ENCODE data around the gene TMEM163.
A peak's percentile ranks its signal among the peaks of the same experiment; 100 is the strongest.
"Not testable (repeated sequence)": the region's sequence is repeated elsewhere in the genome, so short reads cannot be mapped to it uniquely, and the experiment has no call there.

The TMEM163 gene

DNA sequence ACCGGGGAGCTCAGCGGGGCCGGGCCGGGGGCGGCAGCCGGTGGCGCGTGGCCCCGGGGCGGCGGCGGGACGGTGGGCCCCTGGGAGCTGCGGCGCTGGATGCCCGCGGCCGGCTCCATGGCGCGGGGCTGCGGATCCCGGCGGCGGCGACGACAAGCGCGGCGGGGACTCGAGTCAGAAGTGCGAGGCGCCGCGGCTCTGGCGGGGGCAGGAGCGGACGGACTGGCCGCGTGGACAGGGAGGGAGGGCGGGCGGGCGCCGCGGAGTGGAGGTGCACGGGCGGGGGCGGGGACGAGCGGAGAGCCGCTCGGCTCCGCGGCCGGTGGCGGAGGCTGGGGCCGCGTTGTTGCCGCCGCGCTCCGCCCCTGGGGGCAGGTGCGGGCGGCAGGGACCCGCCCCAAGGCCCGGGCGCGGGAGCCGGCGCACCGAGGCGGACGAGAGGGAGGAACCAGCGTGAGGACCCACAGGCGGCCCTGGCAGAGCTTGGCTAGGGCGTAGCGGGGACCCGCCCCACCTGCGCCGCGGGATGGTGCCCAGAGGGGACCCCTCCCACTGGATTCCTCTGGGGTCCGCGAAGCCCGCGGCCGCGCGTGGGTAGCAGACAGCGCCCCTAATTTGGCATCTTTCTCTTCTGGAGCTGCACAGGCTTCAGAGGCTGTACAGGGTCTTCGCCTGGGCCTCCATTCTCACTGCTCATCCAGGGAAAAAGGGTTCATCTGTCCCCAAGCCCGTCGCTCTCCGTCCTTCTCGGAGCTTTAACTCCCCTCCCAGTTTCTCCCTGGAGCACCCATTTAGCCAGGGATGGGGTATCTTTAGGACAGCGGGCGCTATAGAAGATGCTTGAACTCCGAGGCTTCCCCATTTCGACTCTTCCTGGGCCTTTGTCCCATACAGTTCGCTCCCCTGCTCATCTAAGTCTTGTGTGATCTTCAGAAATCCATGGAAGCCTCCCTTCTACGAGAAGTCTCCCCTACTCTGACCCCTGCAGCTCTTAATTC, at the start of gene TMEM163:
TMEM163 (minus strand) TSS at position 184 of the 998 bp plus-strand sequence.
- DNase-seq (ENCODE audit: insufficient read length, low spot score) (no peak), FAIRE-seq (no peak)
- TF ChIP-seq POLR2A (IDR thresholded peaks at IDR 0.05; ENCODE audit: low read depth, low read length): no peak

DNA sequence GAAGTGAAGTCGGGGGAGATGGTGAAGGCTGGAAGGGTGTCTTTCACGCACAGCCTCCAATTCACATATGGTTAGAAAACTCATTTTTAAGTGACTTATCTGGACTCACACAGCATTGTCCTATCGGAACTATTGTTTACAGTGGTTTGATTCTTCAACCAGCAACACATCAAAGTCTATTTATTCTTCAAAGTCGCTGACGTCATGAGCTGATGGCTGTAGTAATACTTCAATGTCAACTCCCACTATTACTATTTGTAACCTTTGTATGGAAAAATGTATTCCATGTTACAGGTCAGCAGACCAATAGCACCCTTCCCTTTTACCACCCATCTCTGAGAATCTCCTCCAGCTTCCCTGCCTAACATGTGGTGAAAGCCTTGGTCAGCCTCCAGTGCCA, 47.8 kb upstream of the TMEM163 start:
- TF ChIP-seq POLR2A (IDR thresholded peaks at IDR 0.05; ENCODE audit: low read depth, low read length): no peak
- FAIRE-seq: no peak
- DNase-seq (ENCODE audit: insufficient read length, low spot score): no peak

DNA sequence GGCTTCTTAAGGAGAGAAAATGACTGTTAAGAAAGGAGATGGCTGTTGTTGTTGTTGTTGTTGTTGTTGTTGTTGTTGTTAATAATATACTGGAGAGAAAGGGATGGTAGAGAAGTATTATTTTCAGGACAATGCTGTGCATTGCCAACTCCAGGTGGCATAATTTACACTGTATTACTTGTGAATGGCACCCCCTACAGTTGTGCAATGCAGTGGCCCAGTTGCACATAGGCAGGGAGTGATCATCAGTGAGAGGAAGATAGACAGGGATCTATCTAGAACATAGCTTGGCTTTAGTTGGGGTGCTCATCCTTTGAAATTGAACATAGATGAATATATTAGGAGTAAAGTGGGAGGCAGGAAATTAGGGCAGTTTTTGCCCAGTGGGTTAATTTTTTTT, 47.2 kb upstream of the TMEM163 start:
- TF ChIP-seq POLR2A (IDR thresholded peaks at IDR 0.05; ENCODE audit: low read depth, low read length): no peak
- no peak for FAIRE-seq
- DNase-seq (ENCODE audit: insufficient read length, low spot score): no peak

DNA sequence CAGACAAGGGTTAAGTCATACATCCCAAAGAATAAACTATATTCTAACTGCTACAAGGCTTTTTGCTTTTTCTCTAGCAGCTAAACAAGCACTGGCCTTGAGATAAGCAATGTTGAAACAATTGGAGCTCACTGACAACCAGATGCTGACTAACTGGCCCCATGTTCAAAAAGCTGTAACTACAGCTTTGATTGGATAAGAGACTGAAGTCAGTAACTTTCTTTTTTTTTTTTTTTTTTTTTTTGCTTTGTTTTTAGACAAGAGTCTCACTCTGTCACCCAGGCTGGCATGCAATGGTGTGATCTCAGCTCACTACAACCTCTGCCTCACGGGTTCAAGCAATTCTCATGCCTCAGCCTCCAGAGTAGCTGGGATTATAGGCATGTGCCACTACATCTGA, 45.4 kb upstream of the TMEM163 start:
- DNase-seq (ENCODE audit: insufficient read length, low spot score) (no peak), FAIRE-seq (no peak)
- TF ChIP-seq POLR2A (IDR thresholded peaks at IDR 0.05; ENCODE audit: low read depth, low read length): no peak

DNA sequence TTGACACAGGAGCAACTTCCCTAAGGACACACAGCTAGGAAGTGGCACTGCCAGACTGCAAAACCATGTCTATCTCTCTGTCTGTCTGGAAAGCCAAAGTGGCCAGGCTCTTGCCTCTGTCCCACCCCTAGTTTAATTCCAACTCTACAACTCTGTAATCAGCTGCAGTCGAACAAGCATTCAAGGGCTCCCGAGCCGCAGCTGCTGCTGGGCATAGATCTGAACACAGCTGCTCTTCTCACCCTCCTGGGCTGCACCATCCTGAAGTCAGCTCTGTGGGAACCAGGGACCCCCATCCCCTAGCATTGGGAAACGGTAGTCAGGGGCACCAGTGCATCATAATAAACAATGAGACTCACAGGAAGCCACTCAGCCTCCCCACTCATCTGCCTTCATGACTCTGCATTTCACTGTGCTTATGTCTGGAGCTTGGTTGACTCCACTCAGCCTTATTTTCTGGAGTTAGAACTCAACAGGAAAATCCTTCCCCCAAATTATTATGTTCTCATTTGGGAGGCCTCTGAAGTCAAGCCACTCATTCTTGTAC, 44.4 kb upstream of the TMEM163 start:
- FAIRE-seq: no peak
- DNase-seq (ENCODE audit: insufficient read length, low spot score): no peak
- TF ChIP-seq POLR2A (IDR thresholded peaks at IDR 0.05; ENCODE audit: low read depth, low read length): no peak

DNA sequence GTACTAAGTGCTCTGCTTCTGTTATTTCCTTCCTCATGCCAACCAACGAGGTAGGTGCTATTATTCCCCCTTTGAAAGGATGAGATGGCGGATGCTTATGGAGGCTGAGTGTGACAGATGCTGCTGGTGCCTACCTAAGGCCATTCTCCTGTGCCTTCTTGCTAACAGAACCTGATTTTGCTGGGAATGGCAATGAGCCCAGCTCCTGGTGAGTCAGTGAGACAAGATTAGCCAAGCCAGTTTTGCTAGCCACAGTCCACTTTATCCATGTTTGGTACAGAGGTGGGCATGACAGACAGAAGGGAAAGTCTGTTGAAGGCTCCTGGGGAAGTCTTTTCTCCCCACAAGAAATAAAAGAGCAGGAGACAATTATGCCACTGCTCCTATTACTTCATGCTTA, 43.7 kb upstream of the TMEM163 start:
- TF ChIP-seq POLR2A (IDR thresholded peaks at IDR 0.05; ENCODE audit: low read depth, low read length): no peak
- FAIRE-seq (peak; percentile 71), DNase-seq (ENCODE audit: insufficient read length, low spot score) (no peak)

DNA sequence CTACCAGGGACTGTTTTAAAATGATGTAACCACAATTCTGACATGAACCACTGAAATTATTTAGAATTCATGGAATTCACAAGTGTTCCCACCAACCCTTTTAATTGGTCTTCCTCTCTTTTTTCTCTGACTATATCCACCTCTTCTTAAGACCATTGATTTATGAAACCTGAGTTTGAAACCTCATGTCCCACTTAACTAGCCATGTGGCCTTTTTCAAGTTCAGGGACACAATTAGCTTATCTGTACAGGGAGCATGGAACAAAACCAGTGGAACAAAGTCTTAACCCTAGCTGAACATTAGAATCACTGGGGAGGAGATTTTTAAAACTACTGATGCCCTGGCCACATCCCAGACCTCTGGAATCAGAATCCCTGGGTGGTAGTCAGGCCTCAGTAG, 41.6 kb upstream of the TMEM163 start:
- DNase-seq (ENCODE audit: insufficient read length, low spot score) (no peak), FAIRE-seq (no peak)
- TF ChIP-seq POLR2A (IDR thresholded peaks at IDR 0.05; ENCODE audit: low read depth, low read length): no peak

DNA sequence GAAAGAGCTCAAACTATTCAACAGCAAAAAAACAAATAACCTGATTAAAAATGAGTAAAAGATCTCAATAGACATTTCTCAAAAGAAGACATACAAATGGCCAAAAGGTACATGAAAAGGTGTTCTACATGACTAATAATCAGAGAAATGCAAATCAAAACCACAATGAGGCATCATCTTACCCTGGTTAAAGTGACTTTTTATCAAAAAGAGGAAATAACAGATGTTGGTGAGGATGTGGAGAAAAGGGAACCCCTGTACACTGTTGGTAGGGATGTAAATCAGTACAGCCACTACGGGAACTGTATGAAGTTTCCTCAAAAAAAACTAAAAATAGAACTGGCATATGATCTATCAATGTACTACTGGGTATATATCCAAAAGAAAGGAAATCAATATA, 39.8 kb upstream of the TMEM163 start:
- FAIRE-seq (no peak), DNase-seq (ENCODE audit: insufficient read length, low spot score) (no peak)
- TF ChIP-seq POLR2A (IDR thresholded peaks at IDR 0.05; ENCODE audit: low read depth, low read length): no peak

DNA sequence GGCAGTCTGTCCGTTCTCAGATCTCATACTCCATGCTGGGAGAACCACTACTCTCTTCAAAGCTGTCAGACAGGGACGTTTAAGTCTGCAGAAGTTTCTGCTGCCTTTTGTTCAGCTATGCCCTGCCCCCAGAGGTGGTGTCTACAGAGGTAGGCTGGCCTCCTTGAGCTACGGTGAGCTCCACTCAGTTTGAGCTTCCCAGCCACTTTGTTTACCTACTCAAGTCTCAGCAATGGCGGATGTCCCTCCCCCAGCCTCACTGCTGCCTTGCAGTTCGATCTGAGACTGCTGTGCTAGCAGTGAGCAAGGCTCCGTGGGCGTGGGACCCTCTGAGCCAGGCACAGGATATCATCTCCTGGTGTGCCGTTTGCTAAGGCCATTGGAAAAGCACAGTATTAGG, 33.2 kb upstream of the TMEM163 start:
- DNase-seq (ENCODE audit: insufficient read length, low spot score); FAIRE-seq: not testable (repeated sequence)

DNA sequence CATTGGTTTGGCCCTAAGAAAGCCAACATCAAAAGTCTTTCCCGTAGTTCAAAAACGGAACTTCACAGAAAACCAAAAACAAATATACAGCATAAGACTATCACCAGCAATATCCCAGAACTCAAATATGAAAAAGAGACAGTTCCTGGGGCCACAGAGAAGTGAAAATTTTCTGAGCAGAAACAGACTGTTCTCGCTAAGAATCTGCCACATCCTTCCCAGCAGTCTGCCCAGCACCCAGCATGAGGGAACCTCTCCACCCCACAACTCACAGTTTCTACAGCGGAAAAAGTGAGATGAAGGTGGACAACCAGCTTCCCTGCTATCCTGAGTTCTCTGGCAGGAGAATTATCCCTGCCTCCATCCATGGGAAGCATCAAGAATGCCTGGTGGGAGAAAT, 26.7 kb upstream of the TMEM163 start:
- no peak for TF ChIP-seq POLR2A (IDR thresholded peaks at IDR 0.05; ENCODE audit: low read depth, low read length)

DNA sequence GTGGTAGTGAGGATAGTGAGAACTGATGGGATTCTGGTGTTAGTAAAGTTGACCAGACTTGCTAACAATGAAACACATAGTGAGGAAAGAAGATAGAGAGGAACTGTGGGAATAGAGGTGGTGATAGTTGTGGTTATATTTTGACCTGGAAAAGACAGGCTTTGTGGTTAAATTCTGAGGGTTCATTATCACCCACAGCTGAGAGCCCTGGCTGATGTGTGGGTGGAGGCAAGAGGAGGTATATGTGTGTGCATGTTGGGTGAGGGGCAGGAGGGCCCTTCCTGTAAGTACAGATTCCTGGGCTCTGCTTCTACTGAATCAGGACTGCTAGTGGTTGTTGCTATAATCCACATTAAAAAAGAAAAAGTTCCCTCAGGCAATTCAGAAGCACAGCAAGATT, 26.2 kb upstream of the TMEM163 start:
- DNase-seq (ENCODE audit: insufficient read length, low spot score): no peak
- no peak for FAIRE-seq
- TF ChIP-seq POLR2A (IDR thresholded peaks at IDR 0.05; ENCODE audit: low read depth, low read length): no peak

More for the DNA sequence above, 26.7 kb upstream of the TMEM163 start:
- DNase-seq (ENCODE audit: insufficient read length, low spot score) (no peak), FAIRE-seq (no peak)

DNA sequence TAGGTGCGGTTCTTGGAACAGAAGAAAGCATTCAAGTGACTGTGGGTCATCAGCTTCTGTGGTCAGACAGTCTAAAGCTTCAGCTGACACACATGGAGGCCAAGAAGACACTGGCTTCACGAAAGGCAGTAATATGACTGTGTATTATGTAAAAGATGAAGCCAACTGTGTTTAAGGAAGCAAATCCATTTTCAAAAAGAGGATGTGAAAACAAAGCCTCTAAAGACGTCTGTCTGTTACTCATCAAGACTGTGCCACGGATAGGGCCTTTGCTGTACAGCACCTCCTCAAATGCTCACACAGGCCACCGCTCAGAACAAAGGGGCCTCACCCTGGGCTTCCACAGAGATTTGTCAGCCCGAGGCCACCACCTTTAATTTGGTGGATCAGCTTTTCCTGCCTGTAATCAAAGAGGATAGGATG, 21.1 kb upstream of the TMEM163 start:
- FAIRE-seq: no peak
- no peak for DNase-seq (ENCODE audit: insufficient read length, low spot score)
- no peak for TF ChIP-seq POLR2A (IDR thresholded peaks at IDR 0.05; ENCODE audit: low read depth, low read length)

DNA sequence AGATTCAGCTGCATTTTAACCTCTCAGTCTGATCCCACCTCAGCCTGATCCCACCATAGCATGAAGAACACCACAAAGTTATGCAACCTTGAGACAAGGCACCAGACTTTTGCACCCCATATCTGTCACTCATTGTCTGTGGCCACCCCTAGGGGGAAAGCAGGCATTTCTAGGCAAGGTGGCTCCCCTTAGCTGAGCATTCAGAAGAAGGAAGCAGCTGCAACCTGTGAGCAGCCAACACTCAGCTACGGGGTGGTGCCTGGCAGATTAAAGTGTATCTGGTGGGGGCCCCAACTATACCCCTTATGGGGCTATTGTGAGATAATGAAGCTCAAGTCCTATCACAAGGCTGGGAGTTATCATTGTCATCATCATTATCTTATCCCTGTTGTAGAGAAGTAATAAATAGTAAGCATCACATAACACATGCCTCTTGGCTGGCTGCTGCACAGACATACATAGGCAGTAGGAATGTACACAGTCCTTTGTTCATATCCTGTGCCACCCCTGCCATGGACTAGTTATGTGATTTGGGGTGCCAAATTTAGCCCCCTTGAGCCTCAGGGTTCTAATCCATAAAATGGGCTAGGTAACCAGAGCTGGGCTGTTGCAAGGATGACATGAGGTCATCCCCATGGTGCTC, 20.6 kb upstream of the TMEM163 start:
- no peak for TF ChIP-seq POLR2A (IDR thresholded peaks at IDR 0.05; ENCODE audit: low read depth, low read length)
- DNase-seq (ENCODE audit: insufficient read length, low spot score): no peak
- FAIRE-seq: no peak

DNA sequence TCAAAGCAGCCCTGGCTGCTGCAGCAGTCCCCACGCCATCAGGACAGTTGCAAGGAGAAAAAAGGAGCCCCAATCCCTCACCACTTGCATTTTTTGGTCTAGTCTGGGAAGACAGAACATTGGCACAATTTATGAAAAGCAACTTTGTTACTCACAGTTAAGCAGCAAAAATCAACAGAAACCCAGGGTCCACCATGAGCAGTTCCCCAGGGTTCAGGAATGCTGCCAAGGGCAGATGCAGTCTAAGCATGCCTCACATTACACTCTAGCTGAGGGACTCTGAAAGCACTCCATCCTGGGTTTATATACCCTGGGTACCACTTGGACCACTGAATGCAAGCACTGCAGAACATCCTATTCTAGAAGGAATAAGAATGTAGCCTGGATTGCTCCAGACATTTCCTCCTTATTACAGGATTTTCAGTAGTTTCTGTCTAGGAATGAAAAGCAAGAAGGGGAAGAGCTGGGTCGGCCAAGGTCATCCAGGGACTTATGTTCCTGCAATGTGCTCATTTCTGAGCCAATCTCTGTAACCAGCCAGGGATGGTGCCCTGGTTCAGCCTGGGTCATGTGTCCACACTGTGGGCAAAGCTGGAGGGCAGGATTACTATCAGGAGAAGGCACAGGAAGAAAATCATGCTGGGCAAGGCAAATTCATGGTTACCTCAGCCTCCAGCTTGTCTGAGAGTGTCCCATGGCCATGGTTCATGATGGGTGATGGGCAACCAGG, 19.5 kb upstream of the TMEM163 start:
- TF ChIP-seq POLR2A (IDR thresholded peaks at IDR 0.05; ENCODE audit: low read depth, low read length): no peak
- FAIRE-seq (no peak), DNase-seq (ENCODE audit: insufficient read length, low spot score) (no peak)
